GM19372 (cell line): ENCODE results near the gene SCUBE1.

ENCODE experiments used
- ATAC-seq: cut with Tn5 transposase; IDR thresholded peaks from one replicate; pipeline ENCODE4 v1.9.1; 2021; ENCODE audit warnings: mild to moderate bottlenecking, low read depth, moderate library complexity; ENCODE audit not compliant: unreplicated experiment

Gene SCUBE1

DNA sequence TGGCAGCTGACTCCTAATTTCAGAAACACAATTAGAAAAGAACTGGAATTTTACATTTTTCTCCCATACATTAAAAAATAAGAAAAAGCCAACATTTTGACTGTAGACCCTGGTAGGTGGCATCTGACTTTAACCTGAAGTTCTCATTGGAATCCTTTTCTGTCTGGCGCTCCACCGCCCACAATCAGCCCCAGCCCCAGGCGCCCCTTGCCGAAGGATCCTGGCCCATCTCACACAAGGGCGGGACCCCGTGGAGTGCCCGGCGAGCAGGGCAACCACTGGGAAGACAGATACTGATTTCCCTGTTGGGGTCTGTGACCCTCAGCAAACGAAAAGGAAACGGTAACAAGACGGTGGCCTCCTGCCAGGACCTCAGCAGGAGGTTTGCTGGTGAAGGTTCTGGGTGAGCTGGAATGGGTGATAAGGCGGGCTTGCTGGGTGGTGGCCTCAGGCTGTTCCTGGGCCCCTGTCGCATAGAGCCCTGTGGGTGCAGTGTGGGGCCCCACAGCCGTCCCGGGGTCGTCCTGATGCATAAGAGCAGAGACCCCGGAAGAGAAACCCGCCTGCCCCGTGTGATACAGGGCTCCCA is 176.1 kb downstream of the SCUBE1 start:
- no peak for ATAC-seq

DNA sequence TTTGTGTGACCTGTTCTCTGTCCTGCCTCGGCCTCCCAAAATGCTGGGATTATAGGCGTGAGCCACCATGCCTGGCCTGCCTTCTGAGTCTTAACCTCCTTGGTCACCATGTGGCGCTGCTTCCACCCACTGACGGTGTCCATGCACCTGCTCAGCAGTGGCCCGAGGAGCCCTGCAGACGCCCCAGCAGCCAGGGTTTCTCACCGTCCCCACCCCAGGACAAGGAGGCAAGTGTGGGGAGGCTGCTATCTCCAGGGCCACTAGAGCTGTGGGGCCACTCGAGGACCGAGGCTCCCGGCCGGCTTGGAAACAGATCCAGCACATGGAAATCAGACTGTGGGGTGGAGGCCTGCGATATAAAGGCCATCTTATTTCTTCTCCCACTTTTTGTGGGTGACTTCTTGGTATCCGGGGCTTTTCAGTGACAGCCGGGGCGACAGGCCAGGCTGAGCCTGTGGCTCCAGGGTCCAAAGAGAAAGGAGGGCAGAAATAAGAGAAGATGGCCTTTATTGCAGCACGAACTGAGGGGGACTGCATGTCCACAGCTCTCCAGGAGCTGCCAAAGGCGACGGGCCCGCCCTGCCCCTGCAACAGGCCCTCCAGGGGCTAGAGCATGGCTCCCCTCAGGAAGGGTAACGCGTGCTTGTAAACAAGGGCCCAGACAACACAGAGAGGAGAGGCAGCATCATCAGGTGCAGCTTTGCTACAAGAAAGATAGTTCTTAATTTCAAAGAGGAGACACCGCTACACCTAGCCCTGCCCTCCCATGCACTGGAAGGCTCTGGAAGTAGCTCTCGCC is 176.8 kb downstream of the SCUBE1 start:
- no peak for ATAC-seq

DNA sequence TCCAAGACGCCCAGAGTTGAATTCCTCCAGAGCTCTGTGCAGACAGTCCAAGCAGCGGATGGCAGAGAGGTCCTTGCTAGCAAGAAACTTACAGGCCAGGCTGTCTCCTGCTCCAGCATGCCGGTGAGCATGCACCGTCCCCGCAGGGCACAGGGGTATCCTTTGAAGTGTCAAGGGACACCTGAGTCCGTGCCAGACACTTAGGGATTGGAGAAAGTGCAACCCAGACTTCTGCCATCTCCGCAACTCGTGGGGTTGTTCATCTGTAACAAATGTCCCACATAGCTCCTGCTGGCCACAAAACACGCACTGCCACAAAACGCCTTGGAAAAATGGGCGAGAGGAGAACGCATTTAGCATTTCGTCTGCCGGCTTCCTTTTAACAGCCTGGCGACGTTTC is 178.5 kb downstream of the SCUBE1 start:
- ATAC-seq: no peak

DNA sequence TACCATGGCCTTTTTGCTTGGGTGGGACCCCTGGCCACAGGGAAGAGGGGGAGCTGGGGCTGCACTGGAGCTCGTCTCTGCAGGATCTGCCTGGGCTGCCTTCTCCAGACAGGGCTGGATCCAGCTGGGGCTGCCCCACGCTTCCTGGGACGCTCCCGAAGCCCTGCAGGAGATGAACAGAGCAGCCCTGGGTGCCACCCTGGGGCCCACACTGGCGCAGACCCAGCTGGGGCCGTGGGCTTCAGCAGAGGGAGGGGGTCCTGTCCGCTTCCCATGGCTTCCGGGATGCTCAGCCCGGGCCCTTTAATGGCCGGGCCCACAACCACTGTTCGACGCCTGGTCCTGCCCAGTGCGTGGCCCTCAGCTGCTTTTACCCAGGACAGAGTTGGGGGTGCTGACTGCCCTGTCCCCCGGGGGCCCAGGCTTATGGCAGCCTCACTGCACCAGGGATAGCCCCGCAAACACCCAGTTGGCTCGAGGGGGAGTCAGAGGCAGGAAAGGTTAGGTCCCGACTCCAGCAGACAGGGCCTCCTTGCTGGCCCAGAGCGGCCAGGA is 179.9 kb downstream of the SCUBE1 start:
- no peak for ATAC-seq

DNA sequence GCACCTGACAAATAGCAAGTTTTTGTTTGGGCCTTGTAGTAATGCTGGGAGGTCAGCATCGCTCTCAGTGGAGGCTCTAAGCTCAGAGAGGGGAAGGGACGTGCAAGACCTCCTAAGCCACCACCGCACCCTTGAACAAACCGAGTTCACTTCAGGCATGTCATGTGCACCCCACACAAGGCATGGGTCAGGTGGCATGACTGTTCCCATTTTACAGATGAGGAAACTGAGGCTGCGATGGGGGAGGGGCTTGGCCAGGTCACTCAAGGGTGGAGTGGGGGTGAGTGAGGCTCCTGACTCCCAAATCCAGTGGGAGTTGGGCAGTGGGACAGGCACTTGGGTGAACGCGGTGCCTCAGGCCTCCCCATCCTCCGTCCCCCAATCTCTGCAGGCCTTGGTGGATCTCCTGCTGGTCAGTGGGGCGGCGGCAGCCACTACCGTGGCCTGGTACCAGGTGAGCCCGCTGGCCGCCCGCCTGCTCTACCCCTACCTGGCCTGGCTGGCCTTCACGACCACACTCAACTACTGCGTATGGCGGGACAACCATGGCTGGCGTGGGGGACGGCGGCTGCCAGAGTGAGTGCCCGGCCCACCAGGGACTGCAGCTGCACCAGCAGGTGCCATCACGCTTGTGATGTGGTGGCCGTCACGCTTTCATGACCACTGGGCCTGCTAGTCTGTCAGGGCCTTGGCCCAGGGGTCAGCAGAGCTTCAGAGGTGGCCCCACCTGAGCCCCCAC is 180.6 kb downstream of the SCUBE1 start:
- ATAC-seq: no peak

DNA sequence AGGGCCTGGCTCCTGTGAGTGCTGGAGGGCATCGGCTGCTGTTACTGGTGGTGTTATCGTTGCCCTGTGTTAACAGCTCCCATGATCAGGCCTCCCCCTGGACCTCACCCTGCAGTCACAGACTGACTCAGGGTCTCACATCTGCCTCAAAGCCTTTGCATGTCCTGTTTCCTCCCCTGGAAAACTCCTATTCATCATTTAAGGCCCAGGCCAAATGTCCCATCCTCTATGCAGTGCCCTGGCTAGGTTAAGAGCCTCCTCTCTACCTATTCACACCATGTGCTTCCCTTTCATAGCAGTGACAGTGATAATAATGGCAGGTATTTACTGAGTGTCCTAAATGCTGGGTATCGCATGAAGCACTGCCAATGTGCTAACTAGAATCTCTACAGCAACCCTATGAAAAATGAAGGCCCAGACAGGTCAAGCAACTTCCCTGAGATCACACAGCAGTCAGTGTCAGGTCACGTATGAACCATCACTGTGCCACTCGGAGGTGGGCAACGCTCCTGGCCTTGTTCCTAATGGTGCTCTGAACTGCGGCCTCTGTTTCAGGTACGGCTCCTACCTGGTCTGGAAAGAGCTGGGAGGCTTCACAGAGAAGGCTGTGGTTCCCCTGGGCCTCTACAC is 182.6 kb downstream of the SCUBE1 start:
- no peak for ATAC-seq

DNA sequence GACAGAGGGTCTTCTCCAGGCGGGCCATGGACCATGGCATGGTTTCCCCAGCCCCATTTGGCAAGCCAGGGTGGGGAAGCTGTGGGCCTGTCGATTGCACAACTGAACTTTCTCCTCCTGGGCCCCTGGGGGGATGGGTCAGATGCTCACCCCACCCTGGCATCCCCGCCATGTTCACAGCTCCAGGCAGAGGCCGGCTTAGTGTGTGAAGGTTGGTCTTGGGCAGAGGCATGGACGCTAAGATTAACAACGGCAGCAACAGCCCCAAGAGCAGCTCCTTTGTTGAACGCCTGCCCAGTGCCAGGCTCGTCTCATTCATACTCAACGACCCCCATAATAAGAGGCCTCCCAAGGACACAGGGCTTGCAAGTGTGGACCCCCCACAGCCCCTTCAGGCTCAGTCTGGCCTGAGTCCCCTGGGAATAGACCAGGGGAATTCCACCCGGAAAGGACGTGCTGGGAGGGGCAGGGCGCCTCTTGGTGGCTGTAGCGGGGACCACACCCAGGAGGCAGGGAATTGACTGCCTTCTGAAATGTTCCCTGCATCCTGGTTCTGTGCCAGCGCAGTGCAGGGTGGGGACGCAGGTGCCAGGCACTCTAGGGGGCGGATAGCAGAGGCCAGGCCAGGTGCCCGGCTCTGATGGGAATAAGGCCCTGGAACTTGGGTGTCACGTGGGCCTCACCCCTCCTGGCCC is 183.5 kb downstream of the SCUBE1 start:
- ATAC-seq: no peak

DNA sequence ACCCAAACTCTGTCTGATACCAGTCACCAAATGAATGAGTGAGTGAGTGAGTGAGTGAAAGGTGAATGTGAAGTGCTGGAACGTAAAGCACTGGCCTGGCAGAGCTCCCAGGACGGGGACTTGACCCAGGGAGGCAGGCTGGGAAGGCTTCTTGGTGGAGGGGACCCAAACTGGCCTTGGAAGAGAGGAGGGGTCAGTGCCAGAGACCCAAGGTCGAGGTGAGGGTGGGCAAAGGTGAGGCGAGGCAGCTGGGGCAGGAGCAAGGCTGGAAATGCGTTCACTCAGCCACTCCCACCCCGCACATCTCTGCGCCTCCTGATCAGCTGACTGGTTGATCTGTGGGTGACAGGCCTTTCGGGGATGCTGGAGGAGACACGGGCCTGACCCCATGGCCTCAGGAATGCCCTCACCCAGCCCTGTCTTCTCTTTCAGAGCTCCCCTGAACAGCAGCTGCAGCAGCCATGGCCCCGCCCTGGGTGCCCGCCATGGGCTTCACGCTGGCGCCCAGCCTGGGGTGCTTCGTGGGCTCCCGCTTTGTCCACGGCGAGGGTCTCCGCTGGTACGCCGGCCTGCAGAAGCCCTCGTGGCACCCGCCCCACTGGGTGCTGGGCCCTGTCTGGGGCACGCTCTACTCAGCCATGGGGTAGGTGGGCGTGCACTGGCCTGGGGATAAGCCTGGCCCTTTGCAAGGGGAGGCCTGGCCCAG is 184.2 kb downstream of the SCUBE1 start:
- no peak for ATAC-seq

DNA sequence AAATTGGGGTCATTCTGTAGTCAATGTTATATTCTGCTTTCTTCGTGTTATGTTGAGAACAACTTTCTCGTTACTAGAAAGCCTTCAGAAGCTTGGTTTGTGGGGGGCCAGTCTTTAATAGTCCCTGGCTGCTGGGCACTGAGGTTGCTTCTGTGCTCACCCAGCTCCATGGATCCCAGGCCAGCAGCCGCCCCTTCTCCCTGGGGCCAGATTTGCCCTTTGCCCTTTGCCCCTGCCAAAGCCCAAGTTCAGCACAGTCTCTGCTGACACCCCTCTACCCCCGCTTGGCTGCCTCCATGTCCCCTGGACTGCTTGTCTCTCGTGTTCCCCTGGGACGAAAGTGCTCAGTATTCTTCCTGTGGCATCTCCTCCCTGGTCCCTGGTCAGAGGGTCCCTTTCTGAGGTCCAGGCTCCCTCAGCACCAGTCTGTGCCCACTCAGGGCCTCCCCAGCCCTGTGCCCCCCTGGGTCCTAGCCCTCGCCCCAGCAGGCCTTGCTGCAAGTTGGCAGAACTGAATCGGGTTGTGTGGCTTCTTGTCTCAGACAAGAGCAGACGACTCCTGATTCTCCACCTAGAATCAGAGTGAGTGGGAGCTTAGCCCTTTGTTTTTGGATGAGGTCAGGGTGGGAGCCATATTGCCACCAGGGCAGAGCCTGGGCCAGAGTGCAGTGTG is 185.2 kb downstream of the SCUBE1 start:
- ATAC-seq: no peak

DNA sequence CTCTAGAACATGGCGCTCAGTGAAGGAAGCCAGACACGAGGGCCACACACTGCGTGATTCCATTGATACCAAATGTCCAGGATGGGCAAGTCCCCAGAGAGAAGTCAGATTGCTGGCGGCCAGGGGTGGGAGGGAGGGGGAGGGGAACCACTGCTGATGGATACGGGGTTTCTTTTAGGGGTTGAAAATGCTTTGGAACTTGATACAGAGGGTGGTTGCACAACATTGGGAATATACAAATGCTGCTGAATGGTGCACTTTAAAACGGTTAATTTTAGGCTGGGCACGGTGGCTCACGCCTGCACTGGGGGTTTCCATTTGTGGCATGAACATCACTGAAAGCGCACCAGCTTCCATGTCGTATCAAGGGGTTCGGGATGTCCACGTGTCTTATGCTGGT is 186.8 kb downstream of the SCUBE1 start:
- ATAC-seq: no peak

DNA sequence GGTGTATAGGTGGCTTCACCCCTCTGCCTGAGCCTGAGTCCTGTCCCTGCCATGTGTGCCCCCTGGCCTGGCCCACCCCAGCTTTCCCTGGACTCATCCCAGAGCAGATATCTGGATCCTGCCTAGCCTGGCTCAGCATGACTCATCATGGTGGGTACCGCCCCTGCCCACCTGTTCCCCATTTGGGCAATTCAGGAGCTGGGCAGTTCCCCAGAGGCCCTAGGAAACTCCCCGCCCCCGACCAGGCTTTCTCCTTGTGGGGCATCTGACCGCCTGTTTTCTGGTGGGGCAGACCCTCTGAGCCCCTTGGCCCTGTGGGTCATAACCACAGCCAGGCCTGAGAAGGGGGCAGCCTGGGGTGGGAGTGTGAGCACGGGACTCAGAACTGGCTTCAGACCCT is 187.4 kb downstream of the SCUBE1 start:
- ATAC-seq: no peak

DNA sequence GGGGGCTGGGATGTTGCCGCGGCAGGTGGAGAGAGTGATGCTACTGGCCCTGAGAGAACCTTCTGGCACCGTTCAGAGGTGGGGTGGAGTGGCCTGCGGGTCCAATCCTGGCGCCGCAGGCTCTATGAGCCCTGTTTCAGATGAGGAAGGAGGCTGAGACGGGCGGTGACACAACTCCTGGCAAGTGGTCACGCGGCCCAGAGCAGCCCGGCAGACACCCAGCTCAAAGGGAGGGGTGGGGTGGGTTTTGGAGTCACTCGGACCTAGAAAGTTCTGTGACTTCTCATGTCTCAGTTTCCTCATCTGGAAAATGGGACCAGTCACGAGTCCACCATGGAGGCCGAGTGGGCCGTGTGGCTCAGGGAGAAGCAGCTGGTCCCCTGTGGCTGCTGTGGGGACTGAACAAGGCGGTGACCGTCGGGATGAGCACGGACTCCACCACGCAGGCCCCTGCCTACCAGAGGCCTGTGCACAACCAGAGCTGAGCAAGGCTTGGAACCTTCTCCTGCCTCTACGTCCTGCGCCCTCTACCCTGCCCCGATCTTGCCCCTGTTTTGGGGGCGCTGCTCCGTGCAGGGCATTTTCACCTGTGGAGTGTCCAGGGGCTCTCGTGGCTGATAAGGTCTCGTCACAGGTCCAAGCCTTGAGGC is 188.2 kb downstream of the SCUBE1 start:
- no peak for ATAC-seq

DNA sequence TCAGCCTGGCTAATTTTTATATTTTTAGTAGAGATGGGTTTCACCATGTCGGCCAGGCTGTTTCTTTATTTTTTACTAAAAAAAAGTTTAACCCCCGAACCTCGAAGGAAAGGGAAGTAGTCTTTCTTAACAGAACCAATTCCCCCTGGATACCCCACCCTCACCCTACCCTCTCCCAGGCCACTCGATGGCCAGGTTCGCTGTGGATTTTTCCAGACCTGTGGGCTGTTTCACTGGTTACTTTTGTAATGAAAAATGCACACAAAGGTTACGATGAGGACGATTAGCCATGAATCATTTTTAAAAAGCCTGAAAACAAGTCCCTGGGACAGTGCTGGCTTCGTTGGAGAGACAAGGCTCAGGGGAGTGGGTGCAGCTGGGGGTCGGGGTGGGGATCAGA is 189.3 kb downstream of the SCUBE1 start:
- ATAC-seq: no peak

DNA sequence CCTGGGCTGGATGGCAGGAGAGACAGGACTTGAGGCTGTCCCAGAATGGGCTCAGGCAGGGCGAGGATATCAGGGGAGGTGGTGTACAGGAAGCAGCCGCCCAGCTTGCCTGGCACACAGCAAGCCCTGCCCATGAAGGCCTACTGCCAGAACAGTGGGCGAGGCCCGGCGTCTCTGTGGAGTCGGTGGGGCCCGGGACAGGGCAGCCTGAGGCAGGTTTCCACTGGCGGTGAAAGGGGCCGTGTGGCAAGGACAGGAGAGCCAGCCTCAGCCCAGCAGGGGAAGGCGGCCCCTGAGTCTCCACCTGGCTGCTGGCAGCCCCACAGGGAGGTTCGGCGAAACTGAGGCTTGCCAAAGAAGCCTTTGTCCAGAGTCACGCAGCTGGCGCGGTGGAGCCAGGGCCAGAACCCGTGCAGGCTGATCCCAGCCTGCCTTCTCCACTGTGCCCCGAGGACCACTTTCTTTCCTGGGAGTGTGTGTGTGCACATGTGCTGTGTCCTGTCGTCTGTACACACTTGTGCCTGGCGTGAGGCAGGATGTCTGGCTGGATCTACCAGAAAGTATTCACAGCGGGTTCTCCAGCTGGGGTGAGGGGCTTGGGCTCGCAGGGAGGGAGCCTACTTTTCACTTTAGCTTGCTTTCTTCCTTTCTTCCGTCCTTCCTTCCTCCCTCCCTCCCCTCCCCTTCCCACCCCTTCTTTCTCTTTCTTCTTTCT is 190.7 kb downstream of the SCUBE1 start:
- ATAC-seq: no peak

DNA sequence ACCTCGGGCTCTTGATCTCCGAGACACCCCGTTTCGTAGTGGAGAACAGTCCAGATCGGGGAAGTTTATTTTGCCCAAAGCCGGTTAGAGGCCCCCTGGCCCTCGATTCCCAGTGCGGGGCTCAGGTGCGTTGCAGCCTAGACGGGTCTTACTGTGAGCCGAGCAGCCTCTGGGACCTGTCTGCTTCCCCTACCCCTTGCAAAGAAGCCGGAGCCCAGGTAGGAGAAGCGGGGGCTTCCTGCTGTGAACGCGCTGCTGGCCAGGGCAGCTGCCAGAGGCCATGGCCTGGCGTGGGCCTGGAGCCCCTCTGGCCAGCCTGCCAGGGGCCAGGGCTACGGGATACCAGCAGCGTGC is 191.2 kb downstream of the SCUBE1 start:
- ATAC-seq: no peak

DNA sequence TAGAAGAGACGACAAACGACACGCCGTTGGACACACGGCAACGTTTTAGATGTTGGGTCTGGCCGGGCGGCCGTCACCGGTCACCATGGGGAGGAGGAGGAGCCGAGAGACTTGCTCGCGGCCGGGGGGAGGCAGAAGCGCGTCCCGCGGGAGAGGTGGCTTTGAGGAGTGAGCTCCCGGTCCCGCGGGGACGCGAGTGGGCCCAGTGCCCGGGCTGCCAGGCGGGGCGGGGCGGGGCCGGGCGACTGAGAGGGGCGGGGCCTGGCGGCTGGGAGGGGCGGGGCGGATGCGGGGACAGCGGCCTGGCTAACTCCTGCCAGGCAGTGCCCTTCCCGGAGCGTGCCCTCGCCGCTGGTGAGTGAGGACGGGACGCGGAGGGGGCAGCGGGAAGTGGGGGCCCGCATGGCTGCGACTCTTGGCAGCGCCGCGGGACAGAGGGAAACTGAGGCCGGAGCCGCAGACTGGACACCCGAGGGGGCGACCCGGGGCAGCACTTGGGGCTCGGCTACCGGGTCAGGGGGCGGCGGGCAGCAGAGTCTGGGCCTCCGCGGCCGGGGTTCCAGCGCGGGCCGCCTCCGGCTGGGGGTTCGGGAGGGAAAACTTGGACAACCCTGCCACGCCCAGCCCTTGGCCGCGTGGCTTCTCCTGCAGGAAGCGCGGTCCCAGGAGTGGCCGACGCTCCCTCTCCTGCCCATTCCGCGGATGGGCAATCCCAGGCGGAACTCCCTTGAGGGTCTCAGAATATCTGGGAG is 191.7 kb downstream of the SCUBE1 start, which contains the start of gene TSPO:
TSS of gene TSPO (plus strand) at position 309 of the 752 bp plus-strand sequence. CDS start 7,680 bp downstream, outside the sequence.
- no peak for ATAC-seq

DNA sequence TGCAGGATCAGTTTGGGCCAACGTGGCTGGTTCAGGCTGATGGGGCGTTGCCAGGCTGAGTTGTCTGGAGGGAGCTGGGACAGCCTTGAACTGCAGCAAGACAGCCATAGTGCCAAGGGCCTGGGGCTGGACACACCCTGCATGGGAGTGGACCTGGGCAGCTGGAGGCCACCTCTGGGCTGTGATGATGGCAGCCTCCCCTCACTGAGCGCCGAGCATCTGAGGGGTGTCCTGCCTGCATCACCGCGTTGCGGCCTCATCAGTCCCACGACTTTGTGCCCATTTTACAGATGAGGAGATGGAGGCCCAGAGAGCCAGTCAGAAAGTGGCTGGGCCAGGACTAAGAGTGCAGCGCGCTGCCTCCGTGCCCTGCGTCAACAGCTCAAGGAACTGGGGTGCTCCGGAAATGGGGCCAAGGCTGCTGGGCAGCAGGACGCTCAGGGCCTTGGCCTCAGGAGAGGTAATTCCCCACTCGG is 192.4 kb downstream of the SCUBE1 start:
- no peak for ATAC-seq
